Thoracic aorta (tissue), 2 donors: ENCODE results near the gene HAND2. TPM values are rescaled to one million over a fixed set of nuclear protein-coding genes. Genes with fewer than 3 reads are reported as not detected.

Experiments used
- ATAC-seq: fragments of 150-250 bp; one replicate; pipeline ENCODE4 v1.8.0; 2017; ENCODE audit warnings: low read depth; ENCODE audit not compliant: insufficient number of reproducible peaks, low FRiP score
- DNase-seq: peaks from one replicate; pipeline ENCODE4 v3.0.0-alpha.2; 2020; ENCODE audit warnings: low spot score
- H3K27ac ChIP-seq, 2 donors: fragments of 200-600 bp; sonication (generic); 1 replicate in 1 of 2; 2 replicates in 1 of 2; pipeline ENCODE4 v1.5.1; 2016; ENCODE audit warnings: mild to moderate bottlenecking in 2 of 2, moderate library complexity in 2 of 2
- H3K27me3 ChIP-seq: fragments of 200-600 bp; sonication (generic); replicated peaks from 2 replicates; pipeline ENCODE4 v1.6.0; 2016; ENCODE audit warnings: mild to moderate bottlenecking; ENCODE audit not compliant: insufficient read depth
- H3K36me3 ChIP-seq: fragments of 200-600 bp; sonication (generic); one replicate; pipeline ENCODE4 v1.5.1; 2016
- H3K4me1 ChIP-seq, 2 donors: fragments of 200-600 bp; sonication (generic); 1 replicate in 1 of 2; 2 replicates in 1 of 2; pipeline versions ENCODE4 v1.5.1 to v1.6.0; 2016; ENCODE audit warnings: low read depth in 2 of 2, mild to moderate bottlenecking in 1 of 2; ENCODE audit not compliant: control insufficient read depth in 1 of 2
- H3K4me3 ChIP-seq: fragments of 200-600 bp; sonication (generic); 2 replicates; pipeline ENCODE4 v1.5.1; 2016; ENCODE audit warnings: mild to moderate bottlenecking
- H3K9me3 ChIP-seq: fragments of 200-600 bp; sonication (generic); 2 replicates; pipeline ENCODE4 v1.5.1; 2016
- CTCF ChIP-seq: fragments of 200-600 bp; sonication (generic); IDR thresholded peaks from one replicate; pipeline ENCODE4 v1.5.1; 2019; ENCODE audit warnings: antibody characterized with exemption
- total RNA-seq, 2 donors: library from RNA; depleted of rRNA; stranded (reverse); fragments of >200 nt; gene quantifications; one replicate each; pipeline versions ENCODE4 v1.1.0 to v1.2.3, GENCODE V29; 2016

The HAND2 gene
- total RNA-seq, 2 donors from 2014 or later, result 25.7 to 28.2 TPM

GRCh38 chr4:173526724-173527102 is 3.3 kb downstream of the HAND2 start:
- H3K36me3 ChIP-seq, result no peaks in the 10 kb centered on the region
- peak overlapping the region; percentile 88 to 95 for H3K27ac ChIP-seq
- TF ChIP-seq CTCF, result no peak
- H3K4me1 ChIP-seq, result peaks cover 8 to 37% of the 10 kb centered on the region in 2 donors
- no peaks in the 10 kb centered on the region for H3K9me3 ChIP-seq
- no peak for DNase-seq
- no peaks in the 10 kb centered on the region for H3K27me3 ChIP-seq
- peak overlapping the region; percentile 76 for H3K4me3 ChIP-seq
- no peak for ATAC-seq

DNA sequence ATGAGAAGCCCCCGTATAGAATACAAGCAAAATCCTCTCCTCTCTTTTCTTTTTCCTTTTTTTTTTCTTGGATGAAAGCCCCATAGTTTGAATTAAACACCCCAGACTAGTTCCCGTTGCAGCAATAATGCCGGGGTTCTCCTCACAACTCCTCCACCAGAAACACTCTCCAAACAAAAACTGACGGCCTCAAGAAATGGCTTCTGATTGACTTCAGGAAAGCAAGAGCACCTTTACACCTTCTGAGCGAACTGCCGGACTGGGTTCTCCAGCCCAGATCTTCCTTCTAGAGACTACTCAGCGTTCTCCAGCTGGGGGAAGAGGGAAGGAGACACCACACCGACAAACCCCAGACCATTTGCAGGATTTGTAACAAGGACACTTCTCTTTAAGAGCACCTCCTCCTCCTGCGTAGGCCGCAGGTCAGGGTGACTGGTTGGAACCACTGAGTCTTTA is 4.0 kb downstream of the HAND2 start:
- no peak for DNase-seq

DNA sequence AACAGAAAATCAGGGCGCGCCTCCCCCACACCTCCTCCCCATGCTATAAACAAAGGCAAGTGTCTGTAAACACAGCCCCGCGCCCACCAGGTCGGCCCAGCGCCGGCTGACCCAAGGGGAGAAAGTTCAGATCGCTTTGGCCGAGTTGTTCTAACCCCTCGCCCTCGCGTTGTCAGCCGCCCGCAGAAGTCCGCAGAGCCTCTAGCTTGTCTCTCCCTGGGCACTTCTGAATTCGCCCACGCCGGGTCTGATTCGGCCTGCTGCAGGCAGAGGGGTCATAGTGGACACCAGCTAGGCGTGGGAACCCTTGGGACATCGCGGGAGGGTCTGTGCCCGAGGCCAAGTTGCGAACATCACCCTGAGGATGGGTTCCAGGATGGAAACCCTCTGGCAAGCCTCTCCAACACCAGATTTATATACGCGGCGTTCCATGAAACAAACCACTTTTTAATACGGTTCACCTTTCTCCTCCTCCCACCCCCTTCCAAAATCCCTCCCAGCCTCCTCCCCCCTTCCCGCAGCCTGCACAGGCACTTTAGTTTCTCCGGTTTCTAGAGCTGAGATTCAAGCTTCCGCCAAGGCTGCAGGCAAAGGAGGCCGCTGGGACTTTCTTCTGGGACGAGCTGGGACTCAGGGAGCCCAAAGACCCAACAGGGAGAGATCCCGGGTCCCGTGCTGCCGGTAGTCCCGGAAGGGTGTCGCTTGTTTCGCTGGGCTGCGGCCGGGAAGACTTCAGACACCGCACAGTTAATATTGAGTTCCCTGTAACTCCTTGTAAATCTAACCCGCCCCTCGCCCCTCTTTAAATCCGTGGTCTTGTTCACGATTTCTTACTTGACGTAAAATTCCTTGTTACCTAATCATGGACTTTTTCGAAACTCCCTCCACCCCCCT is 4.7 kb downstream of the HAND2 start:
- Histone ChIP-seq H3K9me3 (no peaks in the 10 kb centered on the region), H3K4me3 (peak overlapping the region; percentile 76), H3K27me3 (no peaks in the 10 kb centered on the region), H3K36me3 (no peaks in the 10 kb centered on the region), H3K27ac (peak overlapping the region; percentile 88 to 95), H3K4me1 (peaks cover 0 to 38% of the 10 kb centered on the region in 2 donors)
- DNase-seq (no peak), ATAC-seq (no peak)
- no peak for TF ChIP-seq CTCF

More for the DNA sequence above, 4.0 kb downstream of the HAND2 start:
- H3K36me3 ChIP-seq, result no peaks in the 10 kb centered on the region
- H3K27ac ChIP-seq, result peak overlapping the region; percentile 88 to 95
- H3K27me3 ChIP-seq, result no peaks in the 10 kb centered on the region
- no peak for TF ChIP-seq CTCF
- H3K4me3 ChIP-seq, result peak overlapping the region; percentile 76
- H3K9me3 ChIP-seq, result no peaks in the 10 kb centered on the region
- ATAC-seq, result no peak
- H3K4me1 ChIP-seq, result peaks cover 5 to 37% of the 10 kb centered on the region in 2 donors

- Histone ChIP-seq H3K9me3 (no peaks in the 10 kb centered on the region), H3K36me3 (no peaks in the 10 kb centered on the region), H3K4me3 (peak overlapping the region; percentile 76), H3K4me1 (peaks cover 0 to 47% of the 10 kb centered on the region in 2 donors), H3K27ac (peak overlapping the region; percentile 88 to 95), H3K27me3 (no peaks in the 10 kb centered on the region)
- ATAC-seq (no peak), DNase-seq (no peak)
- no peak for TF ChIP-seq CTCF
Measured at GRCh38 chr4:173524218-173525117, 5.6 kb downstream of the HAND2 start.

GRCh38 chr4:173522951-173523395 is 7.1 kb downstream of the HAND2 start:
- H3K27ac ChIP-seq, result peak overlapping the region; percentile 88 to 95
- peak overlapping the region; percentile 65 for H3K4me3 ChIP-seq
- no peak for TF ChIP-seq CTCF
- peak; percentile 12 for ATAC-seq
- no peaks in the 10 kb centered on the region for H3K9me3 ChIP-seq
- peaks cover 3 to 58% of the 10 kb centered on the region in 2 donors for H3K4me1 ChIP-seq
- H3K36me3 ChIP-seq, result no peaks in the 10 kb centered on the region
- DNase-seq, result no peak
- H3K27me3 ChIP-seq, result no peaks in the 10 kb centered on the region
